NCI-H510A treated with DMSO at 0.1 percent for 48 hours (cell line): ENCODE results near the gene FCER2.

ENCODE experiments used
- DNase-seq: peaks from one replicate; lab custom pipeline; 2025; lab: John Stamatoyannopoulos, UW

The FCER2 gene

DNA sequence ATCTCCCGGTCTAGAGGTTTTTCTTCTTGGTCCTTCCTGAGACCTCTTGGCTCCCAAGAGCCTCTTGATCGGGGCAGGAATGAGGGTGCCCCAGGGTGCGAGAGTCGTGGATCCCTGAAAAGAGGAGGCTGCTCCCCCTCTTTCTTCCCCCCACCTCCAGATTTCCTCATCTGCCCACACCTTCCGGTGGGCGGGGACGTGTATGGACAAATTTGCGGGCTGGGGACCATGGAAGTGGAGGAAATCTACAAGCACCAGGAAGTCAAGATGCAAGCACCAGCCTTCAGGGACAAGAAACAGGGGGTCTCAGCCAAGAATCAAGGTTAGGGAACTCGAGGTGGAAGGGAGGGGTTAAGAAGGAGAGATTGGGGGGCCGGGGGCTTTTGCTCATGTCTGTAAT, 25.1 kb downstream of the FCER2 start, which contains the start of gene MCEMP1:
Gene MCEMP1, plus strand, starts transcription at position 237 of the 400 bp plus-strand sequence. Its CDS starts 31 bp downstream, at position 268.
- no peak for DNase-seq

DNA sequence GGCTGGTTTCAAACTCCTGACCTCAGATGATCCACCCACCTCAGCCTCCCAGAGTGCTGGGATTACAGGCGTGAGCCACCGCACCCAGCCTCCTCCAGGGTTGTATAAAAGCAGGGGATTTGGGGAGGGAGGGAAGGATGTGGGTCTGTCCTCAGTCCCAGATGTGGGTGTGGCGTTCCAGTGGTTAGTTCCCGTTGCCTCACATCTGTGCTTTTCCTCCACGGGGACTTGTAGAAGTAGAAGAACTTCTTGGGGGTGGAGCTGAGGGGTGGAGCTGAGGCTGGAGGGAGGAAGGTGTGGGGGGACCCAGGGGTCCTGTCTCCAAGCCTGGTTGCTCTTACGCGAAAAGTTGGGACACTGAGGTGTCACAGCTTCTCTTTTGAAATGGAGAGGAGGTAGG, 25.6 kb downstream of the FCER2 start:
- DNase-seq = no peak

DNA sequence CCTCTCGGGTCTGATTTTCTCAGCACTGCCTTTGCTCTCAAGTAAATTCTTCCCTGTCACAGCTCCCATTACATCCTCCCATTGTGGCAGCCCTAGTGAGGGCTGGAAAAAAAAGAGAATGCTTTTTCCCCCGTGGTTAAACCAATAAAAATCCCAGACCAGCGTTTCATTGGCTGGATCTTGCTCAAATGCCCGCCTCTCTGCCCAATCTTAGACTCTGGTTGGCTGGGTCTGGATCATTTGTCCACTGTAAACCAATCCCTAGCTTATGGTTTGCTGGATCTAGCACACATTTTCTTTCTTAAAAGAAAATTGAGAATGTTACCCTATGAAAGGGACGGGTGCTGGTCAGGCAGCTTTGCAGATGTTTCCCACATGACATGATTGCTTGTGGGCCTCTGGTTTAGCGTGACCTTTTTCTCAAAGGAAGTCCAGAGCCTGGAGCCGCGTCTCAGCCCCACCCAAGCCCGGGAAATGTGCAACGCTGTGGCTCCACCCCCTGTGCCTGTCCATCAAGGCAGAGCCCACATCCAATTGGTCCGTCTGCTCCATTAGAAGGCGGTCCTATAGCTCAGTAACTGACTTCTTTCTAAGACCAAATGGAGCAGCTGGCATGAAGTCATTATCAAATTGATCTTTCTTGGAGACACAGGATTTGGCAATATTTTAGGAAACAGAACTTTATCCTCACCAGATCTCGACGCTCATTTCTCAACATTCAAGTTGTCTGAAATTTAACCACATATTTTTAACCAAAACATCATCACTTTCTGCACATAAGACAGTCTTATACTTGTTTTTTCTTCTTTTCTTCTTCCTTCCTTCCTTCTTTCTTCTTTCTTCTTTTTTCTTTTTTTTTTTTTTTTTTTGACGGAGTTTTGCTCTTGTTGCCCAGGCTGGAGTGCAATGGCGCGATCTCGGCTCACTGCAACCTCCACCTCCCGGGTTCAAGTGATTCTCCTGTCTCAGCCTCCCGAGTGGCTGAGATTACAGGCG, 27.6 kb downstream of the FCER2 start:
- DNase-seq = peak; percentile 15

DNA sequence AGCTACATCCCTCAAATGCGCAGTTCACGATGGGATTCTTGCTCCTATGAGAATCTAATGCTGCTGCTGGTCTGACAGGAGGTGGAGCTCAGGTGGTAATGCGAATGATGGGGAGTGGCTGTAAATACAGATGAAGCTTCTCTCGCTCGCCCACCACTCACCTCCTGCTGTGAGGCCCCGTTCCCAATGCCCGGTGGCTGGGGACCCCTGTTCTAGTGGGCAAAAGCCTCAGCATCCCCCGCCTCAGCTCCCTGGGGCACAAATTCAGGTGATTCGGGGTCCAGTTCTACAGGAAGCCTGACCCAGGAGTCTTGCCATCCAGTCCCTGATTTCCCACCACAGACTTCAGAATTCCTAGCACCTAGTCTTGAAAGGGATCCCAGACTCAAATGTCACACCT, 29.4 kb downstream of the FCER2 start:
- DNase-seq = no peak

DNA sequence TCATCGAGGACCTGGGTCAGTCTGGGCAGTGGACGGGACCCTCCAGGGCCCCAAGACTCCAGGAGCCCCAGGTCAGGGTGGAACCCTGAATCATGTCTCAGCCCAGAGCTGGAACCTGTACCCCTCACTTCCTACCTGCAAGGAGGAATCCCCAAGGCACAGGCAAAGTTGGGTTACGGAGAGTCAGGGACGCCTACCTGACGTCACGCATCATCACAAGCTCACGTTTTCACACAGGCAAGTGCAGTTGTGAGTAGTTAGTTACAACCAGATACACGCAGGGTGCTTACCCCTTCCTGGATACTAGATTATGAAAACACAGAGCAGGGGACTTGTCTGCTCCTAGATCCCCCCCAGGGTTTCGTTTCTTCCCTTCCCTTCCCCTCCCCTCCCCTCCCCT, 31.1 kb downstream of the FCER2 start:
- no peak for DNase-seq

DNA sequence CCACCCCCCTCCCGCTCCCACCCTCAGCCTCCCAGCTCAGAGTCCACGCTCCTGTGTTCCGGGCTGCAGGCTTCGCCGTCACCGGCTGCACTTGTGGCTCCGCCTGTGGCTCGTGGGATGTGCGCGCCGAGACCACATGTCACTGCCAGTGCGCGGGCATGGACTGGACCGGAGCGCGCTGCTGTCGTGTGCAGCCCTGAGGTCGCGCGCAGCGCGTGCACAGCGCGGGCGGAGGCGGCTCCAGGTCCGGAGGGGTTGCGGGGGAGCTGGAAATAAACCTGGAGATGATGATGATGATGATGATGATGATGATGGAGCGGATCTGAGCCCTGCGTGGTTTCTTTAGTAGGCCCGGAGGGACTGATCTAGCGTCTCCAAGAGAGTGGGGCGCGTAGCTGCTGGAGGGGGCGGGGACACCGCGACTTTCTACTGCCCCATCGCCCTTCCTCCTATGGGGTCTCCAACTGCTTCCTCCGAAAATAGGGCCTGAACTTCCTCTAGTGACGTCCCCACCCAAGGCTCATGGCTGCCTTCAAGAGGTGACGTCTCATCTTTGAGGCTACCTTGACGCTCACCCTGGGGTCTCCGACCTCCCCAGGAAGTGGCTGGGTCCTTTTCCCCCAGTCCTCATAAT, 31.7 kb downstream of the FCER2 start:
- no peak for DNase-seq

DNA sequence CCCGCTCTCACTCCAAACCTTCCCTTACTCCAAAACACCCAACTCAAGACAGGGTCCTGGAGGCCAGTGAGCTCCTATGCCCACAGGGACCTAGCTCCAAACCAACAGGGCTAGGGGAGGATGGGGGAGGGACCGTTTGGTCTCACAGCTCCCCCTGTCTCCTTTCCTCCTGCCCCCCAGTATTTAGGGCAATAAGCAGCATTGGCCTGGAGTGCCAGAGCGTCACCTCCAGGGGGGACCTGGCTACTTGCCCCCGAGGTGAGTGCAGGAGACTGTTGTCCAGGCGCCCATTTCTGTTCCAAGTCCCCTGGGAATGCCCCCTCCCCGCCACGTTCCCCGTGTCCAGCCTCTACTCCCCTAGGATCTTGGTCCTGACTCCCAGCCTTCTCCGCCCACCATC, 32.3 kb downstream of the FCER2 start:
- no peak for DNase-seq

DNA sequence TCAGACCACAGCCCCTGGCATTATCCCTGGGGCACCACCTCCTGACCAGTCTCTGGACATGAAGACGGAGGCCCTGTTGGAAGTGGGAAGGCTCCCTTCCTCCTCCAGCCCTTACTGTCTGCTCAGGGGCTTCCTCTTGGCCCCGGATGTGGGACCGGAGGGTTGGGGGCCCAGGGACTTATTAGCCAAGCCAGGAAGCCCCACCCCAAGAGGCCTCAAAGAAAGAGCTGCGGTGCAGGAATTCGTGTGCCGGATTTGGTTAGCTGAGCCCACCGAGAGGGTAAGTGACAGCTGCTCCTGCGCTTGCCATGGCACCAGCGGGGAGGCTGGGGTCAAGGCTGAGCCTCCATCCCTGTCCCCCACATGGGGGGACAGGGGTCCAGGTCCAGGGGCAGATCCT, 33.1 kb downstream of the FCER2 start, which contains the start of gene RETN:
Gene RETN, plus strand, starts transcription at position 208 of the 400 bp plus-strand sequence. CDS start 278 bp downstream, outside the sequence.
- no peak for DNase-seq

DNA sequence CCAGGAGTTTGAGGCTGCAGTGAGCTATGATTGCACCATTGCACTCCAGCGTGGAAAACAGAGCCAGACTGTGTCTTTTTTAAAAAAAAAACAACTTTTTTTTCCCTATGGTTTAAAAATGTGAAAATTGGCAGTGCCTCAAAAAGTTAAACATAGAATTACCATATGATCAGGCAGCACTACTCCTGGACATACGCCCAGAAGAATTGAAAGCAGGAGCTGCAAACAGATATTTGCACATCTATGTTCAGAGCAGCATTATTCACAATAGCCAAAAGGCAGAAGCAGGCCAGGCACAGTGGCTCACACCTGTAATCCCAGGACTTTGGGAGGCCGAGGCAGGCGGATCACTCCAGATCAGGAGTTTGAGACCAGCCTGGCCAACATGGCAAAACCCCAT, 36.9 kb downstream of the FCER2 start:
- no peak for DNase-seq

DNA sequence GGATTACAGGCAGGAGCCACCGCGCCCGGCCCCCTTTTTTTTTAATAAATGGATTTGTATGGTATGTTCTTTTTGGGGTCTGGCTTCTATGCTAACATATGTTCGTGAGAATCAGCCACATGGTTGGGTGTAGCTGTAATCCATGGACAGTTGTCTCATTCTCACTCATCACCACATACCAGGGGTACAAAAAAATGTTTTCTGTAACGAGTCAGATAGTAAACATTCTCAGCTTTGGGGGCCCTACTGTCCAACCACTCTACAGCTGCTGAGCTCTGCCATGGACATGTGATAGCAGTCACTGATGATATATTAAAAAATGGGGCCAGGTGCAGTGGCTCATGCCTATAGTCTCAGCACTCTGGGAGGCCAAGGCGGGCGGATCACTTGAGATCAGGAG, 38.2 kb downstream of the FCER2 start:
- no peak for DNase-seq

DNA sequence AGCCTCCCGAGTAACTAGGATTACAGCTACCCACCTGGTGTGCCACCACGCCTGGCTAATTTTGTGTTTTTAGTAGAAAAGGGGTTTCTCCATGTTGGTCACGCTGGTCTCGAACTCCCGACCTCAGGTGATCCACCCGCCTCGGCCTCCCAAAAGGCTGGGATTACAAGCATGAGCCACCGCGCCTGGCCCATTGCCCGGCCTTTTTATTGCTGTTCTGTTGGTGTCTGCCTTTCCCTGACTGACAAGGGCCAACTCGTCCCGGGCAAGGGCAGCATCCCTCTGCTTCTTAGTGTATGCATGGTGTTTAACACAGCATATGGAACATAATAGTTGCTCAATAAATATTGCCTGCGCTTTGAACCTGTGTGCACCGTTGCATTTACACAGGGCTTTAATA, 39.3 kb downstream of the FCER2 start:
- no peak for DNase-seq

DNA sequence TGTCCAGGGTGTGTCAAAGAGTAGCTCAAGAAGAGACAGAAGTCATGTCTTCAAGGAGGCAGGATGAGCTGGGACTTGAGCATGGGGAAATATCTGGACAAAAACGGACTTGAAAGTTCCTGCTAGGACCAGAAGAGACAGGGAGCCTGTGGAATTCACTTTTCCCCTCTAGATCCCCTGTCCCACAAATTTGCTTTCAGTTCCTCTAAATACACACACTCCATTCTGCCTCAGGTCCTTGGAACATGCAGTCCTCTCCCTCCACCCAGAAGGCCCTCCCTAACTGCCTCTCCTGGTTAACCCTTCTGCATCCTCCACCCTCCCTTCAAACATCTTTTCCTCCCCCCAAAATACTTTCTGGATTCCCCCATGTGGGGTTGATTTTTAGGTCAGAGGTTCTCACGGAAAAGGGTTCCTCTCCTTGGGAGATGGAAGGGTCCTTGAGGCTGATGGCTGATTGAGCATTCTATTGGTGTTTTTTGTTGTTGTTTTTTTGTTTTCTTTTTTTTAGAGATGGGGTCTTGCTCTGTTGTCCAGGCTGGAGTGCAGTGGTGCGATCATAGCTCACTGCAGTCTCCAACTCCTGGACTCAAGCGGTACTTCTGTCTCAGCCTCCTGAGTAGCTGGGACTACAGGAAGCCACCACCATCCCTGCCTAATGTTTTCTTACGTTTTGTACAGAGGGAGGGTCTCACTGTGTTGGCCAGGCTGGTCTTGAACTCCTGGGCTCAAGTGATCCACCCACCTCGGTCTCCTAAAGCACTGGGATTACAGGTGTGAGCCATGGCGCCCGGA, 40.0 kb downstream of the FCER2 start:
- no peak for DNase-seq

DNA sequence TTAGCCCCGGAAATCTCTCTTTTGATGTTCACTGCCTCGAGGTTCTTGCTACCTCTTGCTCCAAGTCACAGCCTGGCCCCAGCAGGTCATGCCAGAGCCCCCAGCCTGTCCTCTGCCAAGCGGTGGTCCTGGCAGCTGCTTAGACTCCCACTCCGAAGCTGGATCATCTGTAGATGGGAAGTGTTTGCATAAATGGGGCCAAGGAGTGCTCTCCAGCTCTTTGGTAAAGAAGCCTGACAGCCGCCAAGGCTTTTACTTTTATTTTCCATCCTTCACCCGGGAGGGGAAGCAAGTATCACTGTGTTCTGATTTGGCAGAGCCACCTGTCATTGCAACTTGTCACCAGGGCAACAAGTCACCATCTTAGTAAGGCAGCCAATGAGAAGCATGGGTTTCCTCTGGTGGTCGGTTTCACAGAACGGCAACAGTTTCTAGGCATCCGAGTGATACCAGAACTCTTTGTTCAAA, 43.7 kb downstream of the FCER2 start:
- DNase-seq = no peak

DNA sequence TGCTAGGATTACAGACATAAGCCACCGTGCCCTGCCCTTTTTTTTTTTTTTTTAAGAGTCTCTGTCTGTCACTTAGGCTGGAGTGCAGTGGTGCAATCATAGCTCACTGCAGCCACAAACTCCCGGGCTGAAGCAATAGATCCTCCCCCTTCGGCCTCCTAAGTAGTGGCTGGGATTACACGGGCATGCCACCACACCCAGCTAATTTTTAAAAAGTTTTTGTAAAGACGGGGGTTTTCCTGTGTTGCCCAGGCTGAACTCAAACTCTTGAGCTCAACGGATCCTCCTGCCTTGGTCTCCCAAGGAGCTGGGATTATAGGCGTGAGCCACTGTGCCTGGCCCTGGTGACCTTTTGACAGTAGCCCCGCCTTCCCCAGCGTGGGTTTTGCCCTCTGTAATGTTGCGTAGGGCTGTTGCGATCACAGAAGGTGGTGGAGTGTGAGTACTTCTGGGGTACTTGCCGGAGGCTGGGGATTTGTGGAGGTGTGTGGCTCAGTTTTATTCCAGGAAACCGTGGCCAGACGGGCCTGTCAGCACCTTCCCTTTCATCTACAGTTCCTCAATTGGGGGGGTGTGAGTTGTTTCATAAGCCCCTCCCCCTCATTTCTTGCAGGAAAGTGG, 44.7 kb downstream of the FCER2 start:
- no peak for DNase-seq

DNA sequence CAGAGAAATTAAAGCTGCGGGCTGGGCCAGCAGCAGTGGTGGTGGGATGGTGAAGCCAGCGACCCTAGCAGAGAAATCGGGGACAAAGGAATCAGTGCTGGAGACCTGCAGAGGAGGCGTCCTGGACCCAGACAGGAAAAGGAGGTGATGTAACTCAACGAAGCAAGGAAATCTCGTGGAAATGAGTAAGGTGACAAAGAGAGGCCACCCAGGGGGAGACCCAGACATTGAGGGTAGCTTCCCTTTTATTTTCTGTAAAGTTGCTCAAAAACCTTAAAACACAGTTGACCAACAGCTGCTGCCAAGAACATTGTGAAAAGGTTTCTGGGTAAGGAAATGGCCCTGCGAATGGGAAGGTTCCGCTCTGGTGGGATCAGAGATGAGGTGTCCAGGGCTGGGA, 46.4 kb downstream of the FCER2 start:
- no peak for DNase-seq

DNA sequence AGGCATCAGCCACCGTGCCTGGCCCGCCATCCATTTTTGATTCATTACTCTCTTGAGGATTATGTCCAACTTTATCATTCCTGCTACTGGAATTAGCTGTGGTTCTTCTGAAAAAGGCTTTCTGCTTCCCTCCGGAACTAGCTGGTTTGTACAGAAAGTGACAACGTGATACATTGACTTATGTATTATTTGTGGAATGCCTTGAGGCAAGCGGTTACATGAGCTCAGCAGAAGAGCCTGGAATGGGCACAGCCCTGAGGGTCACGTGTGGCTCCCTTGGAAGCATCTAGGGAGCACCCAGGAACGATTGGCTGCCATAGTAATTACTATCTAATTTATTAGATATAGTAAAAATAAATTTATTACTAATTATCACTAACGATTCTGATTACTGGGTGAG, 47.5 kb downstream of the FCER2 start:
- DNase-seq = no peak

DNA sequence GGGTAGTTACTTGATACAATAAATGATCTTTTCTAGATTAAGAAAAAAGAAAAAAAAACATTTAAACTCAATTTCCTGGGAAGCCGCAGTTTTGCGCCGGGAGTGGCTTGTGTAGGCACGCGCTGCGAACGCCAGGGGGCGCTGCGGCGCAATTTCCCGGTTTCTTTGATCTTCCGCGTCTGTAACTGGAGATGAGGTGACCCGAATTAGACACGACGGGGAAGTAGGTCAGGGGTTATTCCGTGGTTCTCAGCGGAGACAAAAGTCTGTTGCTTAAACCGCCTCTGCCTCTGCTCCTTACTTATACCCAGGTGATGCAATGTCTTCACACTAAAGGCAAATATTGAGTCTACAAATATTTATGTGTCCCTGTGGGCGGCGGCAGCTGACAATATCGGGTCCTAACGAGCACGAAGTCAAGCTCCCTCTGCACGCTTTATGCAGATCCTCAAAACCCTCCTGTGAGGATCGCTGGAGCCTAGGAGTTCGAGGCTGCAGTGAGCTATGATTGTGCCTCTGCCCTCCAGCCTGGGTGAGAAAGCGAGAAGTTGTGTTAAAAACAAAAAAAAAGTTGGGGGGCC, 49.8 kb downstream of the FCER2 start:
- peak; percentile 72 for DNase-seq

DNA sequence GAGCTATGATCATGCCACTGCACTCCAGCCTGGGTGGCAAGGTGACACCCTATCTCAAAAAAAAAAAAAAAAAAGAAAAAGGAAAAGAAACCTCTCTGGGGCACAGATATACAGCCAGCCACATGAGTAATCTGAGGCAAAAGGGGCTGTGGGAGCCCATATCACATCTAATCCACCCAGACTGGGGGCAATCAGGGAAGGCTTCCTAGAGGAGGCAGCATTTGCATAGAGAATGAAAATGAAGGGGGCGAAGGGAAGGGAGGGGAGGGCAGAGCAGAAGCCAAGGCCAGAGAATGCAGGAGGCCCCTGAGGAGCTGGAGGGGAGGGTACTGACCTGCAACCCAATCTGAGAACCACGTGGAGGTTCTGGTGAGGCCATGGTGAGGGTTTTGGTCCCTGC, 51.8 kb downstream of the FCER2 start:
- no peak for DNase-seq

DNA sequence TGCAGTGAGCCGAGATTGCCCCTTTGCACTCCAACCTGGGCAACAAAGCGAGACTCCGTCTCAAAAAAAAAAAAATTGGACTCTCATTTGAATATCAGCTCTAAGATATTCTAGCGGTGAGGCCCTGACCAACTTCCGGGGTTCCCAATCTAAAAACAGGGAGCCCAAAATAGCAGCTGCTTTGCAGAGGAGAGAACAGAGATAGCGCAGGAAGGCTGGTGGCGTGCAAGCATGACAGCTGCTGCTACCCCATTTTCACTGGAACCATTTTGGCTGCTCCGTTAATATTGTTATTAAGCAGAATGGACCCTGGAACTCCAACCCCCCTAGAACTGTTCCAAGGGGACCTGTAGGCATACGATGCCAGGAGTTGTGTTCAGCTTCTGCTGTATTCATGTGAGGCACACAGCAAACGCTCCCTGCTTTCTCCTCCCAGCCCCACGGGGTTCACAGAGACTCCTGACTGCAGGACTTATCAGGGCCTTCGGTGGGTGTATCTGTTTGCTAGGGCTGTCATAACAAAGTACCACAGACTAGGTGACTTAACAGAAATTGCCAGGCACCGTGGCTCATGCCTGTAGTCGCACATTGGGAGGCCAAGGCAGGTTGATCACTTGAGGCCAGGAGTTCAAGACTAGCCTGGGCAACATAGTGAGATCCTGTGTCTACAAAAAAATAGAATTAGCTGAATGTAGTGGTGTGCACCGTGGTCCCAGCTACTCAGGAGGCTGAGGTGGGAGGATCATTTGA, 53.5 kb downstream of the FCER2 start:
- DNase-seq = no peak

DNA sequence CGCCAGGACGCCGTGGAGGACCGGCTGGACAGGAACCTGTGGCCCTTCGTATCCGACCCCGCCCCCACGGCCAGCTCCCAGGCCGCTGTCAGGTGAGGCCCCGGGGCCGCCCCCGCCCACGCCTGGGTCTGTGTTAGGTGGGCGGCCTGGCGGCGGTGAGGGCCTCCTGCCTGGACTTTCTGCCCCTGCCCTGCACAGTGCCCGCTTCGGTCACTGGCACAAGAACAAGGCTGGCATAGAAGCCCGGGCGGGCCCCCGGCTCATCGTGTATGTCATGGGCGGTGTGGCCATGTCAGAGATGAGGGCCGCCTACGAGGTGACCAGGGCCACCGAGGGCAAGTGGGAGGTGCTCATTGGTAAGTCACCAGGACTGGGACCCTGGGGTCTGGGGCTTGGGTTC, 54.8 kb downstream of the FCER2 start:
- no peak for DNase-seq

DNA sequence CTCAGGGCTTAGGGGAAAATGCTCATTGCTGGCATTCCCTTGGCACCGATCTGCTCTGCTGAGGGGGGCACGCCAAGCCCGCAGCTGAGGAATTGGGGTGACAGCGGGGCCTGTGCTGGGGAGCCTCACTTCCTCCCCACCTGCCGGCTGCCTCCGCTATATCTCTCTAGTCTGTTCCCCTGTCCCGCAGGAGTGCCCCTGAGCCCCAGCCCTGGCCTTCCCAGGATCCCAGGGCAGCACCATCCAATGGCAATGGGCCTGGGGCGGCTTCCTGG, 55.6 kb downstream of the FCER2 start:
- DNase-seq = no peak
